Activated CD8-positive, alpha-beta memory T cell treated with anti-CD3 and anti-CD28 coated beads, Interleukin-2, amount 50 U/mL, for 48 hours (primary cell): Measurements from ENCODE around the gene PACSIN1.
"Not testable (repeated sequence)": the region's sequence is repeated elsewhere in the genome, so short reads cannot be mapped to it uniquely, and the experiment has no call there.

Experiments used
- DNase-seq: peaks from one replicate; pipeline ENCODE4 v3.0.0-alpha.2; 2020

The PACSIN1 gene

GRCh38 chr6:34485321-34486060, 19.6 kb downstream of the PACSIN1 start:
- DNase-seq, result no peak

- no peak for DNase-seq
Observed at GRCh38 chr6:34486106-34486740, 20.3 kb downstream of the PACSIN1 start.

GRCh38 chr6:34486886-34487285, 21.0 kb downstream of the PACSIN1 start:
- not testable (repeated sequence) for DNase-seq

- no peak for DNase-seq
Observed at GRCh38 chr6:34487536-34487935, 21.7 kb downstream of the PACSIN1 start.

GRCh38 chr6:34489207-34489805, 23.4 kb downstream of the PACSIN1 start:
- no peak for DNase-seq

- no peak for DNase-seq
Observed at GRCh38 chr6:34490390-34491090, 24.7 kb downstream of the PACSIN1 start.

- DNase-seq, result no peak
Observed at GRCh38 chr6:34491091-34491430, 25.2 kb downstream of the PACSIN1 start.

GRCh38 chr6:34493344-34493743, 27.5 kb downstream of the PACSIN1 start:
- no peak for DNase-seq

GRCh38 chr6:34494973-34495372, 29.1 kb downstream of the PACSIN1 start:
- DNase-seq, result no peak

GRCh38 chr6:34496103-34496685, 30.3 kb downstream of the PACSIN1 start:
- no peak for DNase-seq

- no peak for DNase-seq
Observed at GRCh38 chr6:34497411-34497810, 31.5 kb downstream of the PACSIN1 start.

GRCh38 chr6:34506718-34507117, 40.8 kb downstream of the PACSIN1 start:
- DNase-seq, result no peak

- no peak for DNase-seq
Observed at GRCh38 chr6:34508425-34508824, 42.5 kb downstream of the PACSIN1 start.

GRCh38 chr6:34509782-34510181, 43.9 kb downstream of the PACSIN1 start:
- no peak for DNase-seq

GRCh38 chr6:34510299-34510698, 44.4 kb downstream of the PACSIN1 start:
- no peak for DNase-seq

GRCh38 chr6:34511214-34511914, 45.5 kb downstream of the PACSIN1 start:
- no peak for DNase-seq

- DNase-seq, result no peak
Observed at GRCh38 chr6:34511915-34512737, 46.2 kb downstream of the PACSIN1 start.

- no peak for DNase-seq
Observed at GRCh38 chr6:34512738-34513115, 46.9 kb downstream of the PACSIN1 start.

- DNase-seq, result no peak
Observed at GRCh38 chr6:34513646-34514045, 47.8 kb downstream of the PACSIN1 start.

GRCh38 chr6:34514112-34514511, 48.2 kb downstream of the PACSIN1 start:
- DNase-seq, result no peak

- no peak for DNase-seq
Observed at GRCh38 chr6:34514593-34515472, 49.0 kb downstream of the PACSIN1 start.
